Measurements from ENCODE around the gene ARMC7. TPM values are rescaled to one million over a fixed set of nuclear protein-coding genes. Genes with fewer than 3 reads are reported as not detected.
"Not testable (repeated sequence)": the region's sequence is repeated elsewhere in the genome, so short reads cannot be mapped to it uniquely, and the experiment has no call there.

ARMC7 gene
- total RNA-seq, 1 experiment from 2014 or later: 48.7 TPM

GRCh38 chr17:75135452-75135851 is 25.7 kb downstream of the ARMC7 start:
- CTCF ChIA-PET: no interaction called here
- TF ChIP-seq TCF7L2 (IDR thresholded peaks at IDR 0.05; ENCODE audit: low read depth, low read length) (no peak), POLR2AphosphoS5 (IDR thresholded peaks at IDR 0.05; ENCODE audit: low read depth, low read length) (no peak), SIN3A (IDR thresholded peaks at IDR 0.05; ENCODE audit: borderline replicate concordance, insufficient read depth, low read depth, low read length) (no peak)
- TF ChIP-seq, protein P1, sequence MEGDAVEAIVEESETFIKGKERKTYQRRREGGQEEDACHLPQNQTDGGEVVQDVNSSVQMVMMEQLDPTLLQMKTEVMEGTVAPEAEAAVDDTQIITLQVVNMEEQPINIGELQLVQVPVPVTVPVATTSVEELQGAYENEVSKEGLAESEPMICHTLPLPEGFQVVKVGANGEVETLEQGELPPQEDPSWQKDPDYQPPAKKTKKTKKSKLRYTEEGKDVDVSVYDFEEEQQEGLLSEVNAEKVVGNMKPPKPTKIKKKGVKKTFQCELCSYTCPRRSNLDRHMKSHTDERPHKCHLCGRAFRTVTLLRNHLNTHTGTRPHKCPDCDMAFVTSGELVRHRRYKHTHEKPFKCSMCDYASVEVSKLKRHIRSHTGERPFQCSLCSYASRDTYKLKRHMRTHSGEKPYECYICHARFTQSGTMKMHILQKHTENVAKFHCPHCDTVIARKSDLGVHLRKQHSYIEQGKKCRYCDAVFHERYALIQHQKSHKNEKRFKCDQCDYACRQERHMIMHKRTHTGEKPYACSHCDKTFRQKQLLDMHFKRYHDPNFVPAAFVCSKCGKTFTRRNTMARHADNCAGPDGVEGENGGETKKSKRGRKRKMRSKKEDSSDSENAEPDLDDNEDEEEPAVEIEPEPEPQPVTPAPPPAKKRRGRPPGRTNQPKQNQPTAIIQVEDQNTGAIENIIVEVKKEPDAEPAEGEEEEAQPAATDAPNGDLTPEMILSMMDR (IDR thresholded peaks at IDR 0.05): no peak
- TF ChIP-seq, protein P2, sequence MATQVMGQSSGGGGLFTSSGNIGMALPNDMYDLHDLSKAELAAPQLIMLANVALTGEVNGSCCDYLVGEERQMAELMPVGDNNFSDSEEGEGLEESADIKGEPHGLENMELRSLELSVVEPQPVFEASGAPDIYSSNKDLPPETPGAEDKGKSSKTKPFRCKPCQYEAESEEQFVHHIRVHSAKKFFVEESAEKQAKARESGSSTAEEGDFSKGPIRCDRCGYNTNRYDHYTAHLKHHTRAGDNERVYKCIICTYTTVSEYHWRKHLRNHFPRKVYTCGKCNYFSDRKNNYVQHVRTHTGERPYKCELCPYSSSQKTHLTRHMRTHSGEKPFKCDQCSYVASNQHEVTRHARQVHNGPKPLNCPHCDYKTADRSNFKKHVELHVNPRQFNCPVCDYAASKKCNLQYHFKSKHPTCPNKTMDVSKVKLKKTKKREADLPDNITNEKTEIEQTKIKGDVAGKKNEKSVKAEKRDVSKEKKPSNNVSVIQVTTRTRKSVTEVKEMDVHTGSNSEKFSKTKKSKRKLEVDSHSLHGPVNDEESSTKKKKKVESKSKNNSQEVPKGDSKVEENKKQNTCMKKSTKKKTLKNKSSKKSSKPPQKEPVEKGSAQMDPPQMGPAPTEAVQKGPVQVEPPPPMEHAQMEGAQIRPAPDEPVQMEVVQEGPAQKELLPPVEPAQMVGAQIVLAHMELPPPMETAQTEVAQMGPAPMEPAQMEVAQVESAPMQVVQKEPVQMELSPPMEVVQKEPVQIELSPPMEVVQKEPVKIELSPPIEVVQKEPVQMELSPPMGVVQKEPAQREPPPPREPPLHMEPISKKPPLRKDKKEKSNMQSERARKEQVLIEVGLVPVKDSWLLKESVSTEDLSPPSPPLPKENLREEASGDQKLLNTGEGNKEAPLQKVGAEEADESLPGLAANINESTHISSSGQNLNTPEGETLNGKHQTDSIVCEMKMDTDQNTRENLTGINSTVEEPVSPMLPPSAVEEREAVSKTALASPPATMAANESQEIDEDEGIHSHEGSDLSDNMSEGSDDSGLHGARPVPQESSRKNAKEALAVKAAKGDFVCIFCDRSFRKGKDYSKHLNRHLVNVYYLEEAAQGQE (IDR thresholded peaks at IDR 0.05; ENCODE audit: insufficient read depth in 1 of 2, low read depth in 2 of 2, low read length in 1 of 2): no peak
- in situ Hi-C loops (cut with HindIII; ENCODE audit: low pct_unique_long_range_greater_than_20kb, low sequenced_read_pairs): no loop called here

GRCh38 chr17:75135946-75136345 is 26.2 kb downstream of the ARMC7 start:
- intact Hi-C loops (cut with micrococcal nuclease; ENCODE audit: unreplicated experiment): no loop called here
- H3K27me3 ChIP-seq (ENCODE audit: control insufficient read depth, insufficient read depth, low read length): no peaks in the 10 kb centered on the region
- no peaks in the 10 kb centered on the region for H3K9me3 ChIP-seq (ENCODE audit: control insufficient read depth, insufficient read depth, low read depth, low read length)
- ATAC-seq (no peak), DNase-seq (ENCODE audit: low read depth, low spot score) (no peak)
- in situ Hi-C loops (cut with HindIII; ENCODE audit: low pct_unique_long_range_greater_than_20kb, low sequenced_read_pairs): no loop called here
- H3K4me3 ChIP-seq (ENCODE audit: low read depth in 2 of 2, low read length in 2 of 2): no peak overlapping the region
- BruUV-seq (replicated peaks): no TSS peak
- H3K4me1 ChIP-seq (ENCODE audit: control insufficient read depth, insufficient read depth, low read length): 0 out of 2 replicates have a peak, but pooled peaks cover 4% of the 10 kb centered on the region
- peaks cover 15% of the 10 kb centered on the region for H3K36me3 ChIP-seq (ENCODE audit: control insufficient read depth, insufficient read depth, low read length)
- TF ChIP-seq POLR2AphosphoS5 (IDR thresholded peaks at IDR 0.05; ENCODE audit: low read depth, low read length): peak; percentile 37; the same call in 1 of the 2 replicates
- no peak for TF ChIP-seq TCF7L2 (IDR thresholded peaks at IDR 0.05; ENCODE audit: low read depth, low read length)
- CTCF ChIA-PET: interaction anchor here (0.7 kb wide), 1 partner anchor 9 kb away, joined by 4 read pairs; no protein-coding TSS in a partner anchor
- H3K27ac ChIP-seq (ENCODE audit: low read length): no peak overlapping the region
- POLR2A ChIA-PET: no interaction called here

More at GRCh38 chr17:75135452-75135851, 25.7 kb downstream of the ARMC7 start:
- Histone ChIP-seq H3K9me3 (ENCODE audit: control insufficient read depth, insufficient read depth, low read depth, low read length) (no peaks in the 10 kb centered on the region), H3K27me3 (ENCODE audit: control insufficient read depth, insufficient read depth, low read length) (no peaks in the 10 kb centered on the region), H3K27ac (ENCODE audit: low read length) (no peak overlapping the region), H3K4me1 (ENCODE audit: control insufficient read depth, insufficient read depth, low read length) (peaks cover 5% of the 10 kb centered on the region), H3K4me3 (ENCODE audit: low read depth in 2 of 2, low read length in 2 of 2) (no peak overlapping the region), H3K36me3 (ENCODE audit: control insufficient read depth, insufficient read depth, low read length) (peaks cover 15% of the 10 kb centered on the region)
- intact Hi-C loops (cut with micrococcal nuclease; ENCODE audit: unreplicated experiment): no loop called here
- DNase-seq (ENCODE audit: low read depth, low spot score): no peak
- ATAC-seq: no peak
- POLR2A ChIA-PET: no interaction called here
- BruUV-seq (replicated peaks): TSS peak; percentile 39

DNA sequence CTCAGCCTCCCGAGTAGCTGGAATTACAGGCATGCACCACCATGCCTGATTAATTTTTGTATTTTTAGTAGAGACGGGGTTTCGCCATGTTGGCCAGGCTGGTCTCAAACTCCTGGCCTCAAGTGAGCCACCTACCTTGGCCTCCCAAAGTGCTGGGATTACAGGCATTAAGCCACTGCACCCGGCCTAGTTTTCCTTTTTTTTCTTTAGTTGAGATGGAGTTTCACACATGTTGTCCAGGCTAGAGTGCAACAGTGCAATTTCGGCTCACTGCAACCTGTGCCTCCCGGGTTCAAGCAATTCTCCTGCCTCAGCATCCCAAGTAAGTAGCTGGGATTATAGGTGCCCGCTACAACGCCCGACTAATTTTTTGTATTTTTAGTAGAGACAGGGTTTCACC is 28.0 kb downstream of the ARMC7 start:
- peaks cover 17% of the 10 kb centered on the region for H3K36me3 ChIP-seq (ENCODE audit: control insufficient read depth, insufficient read depth, low read length)
- H3K4me1 ChIP-seq (ENCODE audit: control insufficient read depth, insufficient read depth, low read length); BruUV-seq (replicated peaks); DNase-seq (ENCODE audit: low read depth, low spot score); in situ Hi-C loops (cut with HindIII; ENCODE audit: low pct_unique_long_range_greater_than_20kb, low sequenced_read_pairs); H3K9me3 ChIP-seq (ENCODE audit: control insufficient read depth, insufficient read depth, low read depth, low read length); H3K4me3 ChIP-seq (ENCODE audit: low read depth in 2 of 2, low read length in 2 of 2); ATAC-seq; intact Hi-C loops (cut with micrococcal nuclease; ENCODE audit: unreplicated experiment); H3K27ac ChIP-seq (ENCODE audit: low read length); H3K27me3 ChIP-seq (ENCODE audit: control insufficient read depth, insufficient read depth, low read length): not testable (repeated sequence)
- ChIA-PET POLR2A (interaction anchor here (0.7 kb wide), 1 partner anchor 125 kb away, joined by 5 read pairs; the partner anchor contains the start of gene MRPL58), CTCF (interaction anchor here (0.9 kb wide), 1 partner anchor 24 kb away, joined by 3 read pairs; no protein-coding TSS in a partner anchor)
